ENCODE measurements around the gene ITIH1.

Gene ITIH1

GRCh38 chr3:52790337-52790736, 12.9 kb downstream of the ITIH1 start:
- no peak for DNase-seq (ENCODE audit: low read depth, low spot score)

GRCh38 chr3:52790741-52791140, 13.3 kb downstream of the ITIH1 start:
- DNase-seq (ENCODE audit: low read depth, low spot score) = no peak

- DNase-seq (ENCODE audit: low read depth, low spot score) = no peak
Observed at GRCh38 chr3:52791366-52791765, 14.0 kb downstream of the ITIH1 start.

- no peak for DNase-seq (ENCODE audit: low read depth, low spot score)
Observed at GRCh38 chr3:52791928-52792327, 14.5 kb downstream of the ITIH1 start.

GRCh38 chr3:52792413-52792812, 15.0 kb downstream of the ITIH1 start:
- DNase-seq (ENCODE audit: low read depth, low spot score) = no peak

GRCh38 chr3:52792961-52793695, 15.7 kb downstream of the ITIH1 start:
- no peak for DNase-seq (ENCODE audit: low read depth, low spot score)

GRCh38 chr3:52793702-52794611, 16.6 kb downstream of the ITIH1 start:
- no peak for DNase-seq (ENCODE audit: low read depth, low spot score)

GRCh38 chr3:52794612-52795099, 17.3 kb downstream of the ITIH1 start, which contains the start of gene ITIH3:
Gene ITIH3 (plus strand): TSS chr3:52794796. CDS start chr3:52794804, 8 bp downstream.
- no peak for DNase-seq (ENCODE audit: low read depth, low spot score)

- no peak for DNase-seq (ENCODE audit: low read depth, low spot score)
Observed at GRCh38 chr3:52795298-52795900, 18.0 kb downstream of the ITIH1 start.

GRCh38 chr3:52796411-52796810, 19.0 kb downstream of the ITIH1 start:
- DNase-seq (ENCODE audit: low read depth, low spot score) = no peak

GRCh38 chr3:52798376-52798977, 21.1 kb downstream of the ITIH1 start:
- no peak for DNase-seq (ENCODE audit: low read depth, low spot score)

GRCh38 chr3:52798978-52799476, 21.6 kb downstream of the ITIH1 start:
- DNase-seq (ENCODE audit: low read depth, low spot score) = no peak

GRCh38 chr3:52800079-52800478, 22.7 kb downstream of the ITIH1 start:
- no peak for DNase-seq (ENCODE audit: low read depth, low spot score)

- no peak for DNase-seq (ENCODE audit: low read depth, low spot score)
Observed at GRCh38 chr3:52801839-52802238, 24.4 kb downstream of the ITIH1 start.

GRCh38 chr3:52805270-52806039, 28.1 kb downstream of the ITIH1 start:
- no peak for DNase-seq (ENCODE audit: low read depth, low spot score)

- DNase-seq (ENCODE audit: low read depth, low spot score) = no peak
Observed at GRCh38 chr3:52809149-52809548, 31.8 kb downstream of the ITIH1 start.

GRCh38 chr3:52809662-52810377, 32.4 kb downstream of the ITIH1 start:
- no peak for DNase-seq (ENCODE audit: low read depth, low spot score)

GRCh38 chr3:52810923-52811322, 33.5 kb downstream of the ITIH1 start:
- DNase-seq (ENCODE audit: low read depth, low spot score) = no peak

GRCh38 chr3:52811452-52812011, 34.1 kb downstream of the ITIH1 start:
- DNase-seq (ENCODE audit: low read depth, low spot score) = no peak

GRCh38 chr3:52813810-52814209, 36.4 kb downstream of the ITIH1 start:
- DNase-seq (ENCODE audit: low read depth, low spot score) = no peak

Measured in brain pericyte (primary cell).